ENCODE results near the gene STAB1. TPM values are rescaled to one million over a fixed set of nuclear protein-coding genes. Genes with fewer than 3 reads are reported as not detected.

Gene STAB1
- total RNA-seq, 4 donors from 2014 or later: 10.3 to 27.2 (median 23.3) TPM

DNA sequence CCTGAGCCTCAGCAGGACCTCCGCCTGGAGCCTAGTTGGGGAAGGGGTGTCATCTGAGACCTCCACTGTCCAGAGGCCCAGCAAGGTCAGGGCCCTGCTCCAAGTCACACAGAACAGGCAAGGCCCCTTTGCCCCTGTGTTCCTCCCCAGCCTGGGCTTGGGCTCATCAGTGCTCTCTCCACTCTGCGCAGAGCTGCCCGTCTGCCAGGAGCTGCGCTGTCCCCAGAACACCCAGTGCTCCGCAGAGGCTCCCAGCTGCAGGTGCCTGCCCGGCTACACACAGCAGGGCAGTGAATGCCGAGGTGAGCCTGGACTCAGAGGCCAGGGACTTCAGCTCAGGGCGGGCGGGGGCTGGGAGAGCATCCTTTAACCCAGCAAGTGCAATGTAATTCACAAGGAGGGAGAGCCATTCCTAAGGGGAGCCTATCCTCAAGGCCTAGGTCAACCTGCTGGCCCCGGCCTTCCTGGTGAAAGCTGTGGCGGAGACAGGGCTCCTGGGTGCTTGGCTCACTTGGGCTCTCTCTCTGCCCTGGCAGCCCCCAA lies 7.7 kb downstream of the STAB1 start:
- in situ Hi-C loops (cut with MboI; ENCODE audit: low sequenced_read_pairs in 4 of 4): no loop called here
- no peak for TF ChIP-seq POLR2A (IDR thresholded peaks at IDR 0.05)
- TF ChIP-seq, protein P1, sequence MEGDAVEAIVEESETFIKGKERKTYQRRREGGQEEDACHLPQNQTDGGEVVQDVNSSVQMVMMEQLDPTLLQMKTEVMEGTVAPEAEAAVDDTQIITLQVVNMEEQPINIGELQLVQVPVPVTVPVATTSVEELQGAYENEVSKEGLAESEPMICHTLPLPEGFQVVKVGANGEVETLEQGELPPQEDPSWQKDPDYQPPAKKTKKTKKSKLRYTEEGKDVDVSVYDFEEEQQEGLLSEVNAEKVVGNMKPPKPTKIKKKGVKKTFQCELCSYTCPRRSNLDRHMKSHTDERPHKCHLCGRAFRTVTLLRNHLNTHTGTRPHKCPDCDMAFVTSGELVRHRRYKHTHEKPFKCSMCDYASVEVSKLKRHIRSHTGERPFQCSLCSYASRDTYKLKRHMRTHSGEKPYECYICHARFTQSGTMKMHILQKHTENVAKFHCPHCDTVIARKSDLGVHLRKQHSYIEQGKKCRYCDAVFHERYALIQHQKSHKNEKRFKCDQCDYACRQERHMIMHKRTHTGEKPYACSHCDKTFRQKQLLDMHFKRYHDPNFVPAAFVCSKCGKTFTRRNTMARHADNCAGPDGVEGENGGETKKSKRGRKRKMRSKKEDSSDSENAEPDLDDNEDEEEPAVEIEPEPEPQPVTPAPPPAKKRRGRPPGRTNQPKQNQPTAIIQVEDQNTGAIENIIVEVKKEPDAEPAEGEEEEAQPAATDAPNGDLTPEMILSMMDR (IDR thresholded peaks at IDR 0.05 in 4 of 5, conservative IDR thresholded peaks at IDR 0.05 in 1 of 5): no peak
- no peaks in the 10 kb centered on the region for H3K36me3 ChIP-seq
- no peak for ATAC-seq
- H3K27ac ChIP-seq: no peak overlapping the region
- H3K4me3 ChIP-seq: no peak overlapping the region
- H3K27me3 ChIP-seq: no peaks in the 10 kb centered on the region
- no peaks in the 10 kb centered on the region for H3K9me3 ChIP-seq
- no peak for DNase-seq
- no peaks in the 10 kb centered on the region for H3K4me1 ChIP-seq
- intact Hi-C loops (cut with DNase I; ENCODE audit: low total_unique reads): no loop called here

DNA sequence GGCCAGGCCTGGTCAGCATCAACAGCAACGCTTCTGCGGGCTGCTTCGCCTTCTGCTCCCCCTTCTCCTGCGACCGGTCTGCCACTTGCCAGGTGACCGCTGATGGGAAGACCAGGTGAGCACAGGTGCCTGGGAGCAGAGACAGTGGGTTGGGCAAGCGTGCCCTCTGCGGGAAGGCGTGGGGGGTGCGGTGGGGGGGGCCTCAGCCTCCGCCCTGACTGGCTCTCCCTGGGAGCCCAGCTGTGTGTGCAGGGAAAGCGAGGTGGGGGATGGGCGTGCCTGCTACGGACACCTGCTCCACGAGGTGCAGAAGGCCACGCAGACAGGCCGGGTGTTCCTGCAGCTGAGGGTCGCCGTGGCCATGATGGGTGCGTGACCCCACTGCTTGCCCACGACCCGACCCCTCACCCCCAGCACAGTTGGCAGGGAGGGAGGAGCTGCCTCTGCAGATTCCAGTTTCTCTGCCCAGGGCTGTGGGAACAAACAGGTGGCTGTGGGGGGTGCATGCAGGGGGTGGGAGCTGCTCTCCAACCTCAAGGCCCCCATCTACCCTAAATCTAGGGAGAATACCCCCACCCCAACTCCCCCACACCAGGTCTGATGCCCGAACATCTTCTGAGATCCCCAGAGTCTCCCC lies 8.8 kb downstream of the STAB1 start:
- intact Hi-C loops (cut with DNase I; ENCODE audit: low total_unique reads) (no loop called here), in situ Hi-C loops (cut with MboI; ENCODE audit: low sequenced_read_pairs in 4 of 4) (no loop called here)
- TF ChIP-seq, protein P1 (IDR thresholded peaks at IDR 0.05 in 4 of 5, conservative IDR thresholded peaks at IDR 0.05 in 1 of 5): no peak
- no peak for TF ChIP-seq POLR2A (IDR thresholded peaks at IDR 0.05)
- H3K36me3 ChIP-seq: no peaks in the 10 kb centered on the region
- ATAC-seq: no peak
- no peaks in the 10 kb centered on the region for H3K9me3 ChIP-seq
- H3K27ac ChIP-seq: no peak overlapping the region
- H3K27me3 ChIP-seq: no peaks in the 10 kb centered on the region
- no peaks in the 10 kb centered on the region for H3K4me1 ChIP-seq
- DNase-seq: no peak
- no peak overlapping the region for H3K4me3 ChIP-seq

GRCh38 chr3:52504977-52505376 lies 9.8 kb downstream of the STAB1 start:
- H3K27me3 ChIP-seq: no peaks in the 10 kb centered on the region
- H3K4me1 ChIP-seq: no peaks in the 10 kb centered on the region
- intact Hi-C loops (cut with DNase I; ENCODE audit: low total_unique reads) (no loop called here), in situ Hi-C loops (cut with MboI; ENCODE audit: low sequenced_read_pairs in 4 of 4) (no loop called here)
- no peak for ATAC-seq
- no peak overlapping the region for H3K27ac ChIP-seq
- no peaks in the 10 kb centered on the region for H3K9me3 ChIP-seq
- no peak overlapping the region for H3K4me3 ChIP-seq
- no peak for DNase-seq
- H3K36me3 ChIP-seq: no peaks in the 10 kb centered on the region
- TF ChIP-seq, protein P1 (IDR thresholded peaks at IDR 0.05 in 4 of 5, conservative IDR thresholded peaks at IDR 0.05 in 1 of 5): no peak
- TF ChIP-seq POLR2A (IDR thresholded peaks at IDR 0.05): no peak

- TF ChIP-seq POLR2A (IDR thresholded peaks at IDR 0.05): no peak
- TF ChIP-seq, protein P1 (IDR thresholded peaks at IDR 0.05 in 4 of 5, conservative IDR thresholded peaks at IDR 0.05 in 1 of 5): no peak
- Histone ChIP-seq H3K4me3 (no peak overlapping the region), H3K27me3 (no peaks in the 10 kb centered on the region), H3K4me1 (no peaks in the 10 kb centered on the region), H3K27ac (no peak overlapping the region), H3K36me3 (no peaks in the 10 kb centered on the region), H3K9me3 (no peaks in the 10 kb centered on the region)
- intact Hi-C loops (cut with DNase I; ENCODE audit: low total_unique reads): no loop called here
- in situ Hi-C loops (cut with MboI; ENCODE audit: low sequenced_read_pairs in 4 of 4): no loop called here
- DNase-seq: no peak
- ATAC-seq: no peak
Observed at GRCh38 chr3:52506266-52506966, 11.3 kb downstream of the STAB1 start.

Data from gastrocnemius medialis (tissue), 4 donors.